Central memory CD4-positive, alpha-beta T cell (primary cell): ENCODE measurements around the gene OSBPL1A.
"Not testable (repeated sequence)": the region's sequence is repeated elsewhere in the genome, so short reads cannot be mapped to it uniquely, and the experiment has no call there.

Source experiments
- DNase-seq: peaks from one replicate; pipeline ENCODE4 v3.0.0; 2022

OSBPL1A gene

DNA sequence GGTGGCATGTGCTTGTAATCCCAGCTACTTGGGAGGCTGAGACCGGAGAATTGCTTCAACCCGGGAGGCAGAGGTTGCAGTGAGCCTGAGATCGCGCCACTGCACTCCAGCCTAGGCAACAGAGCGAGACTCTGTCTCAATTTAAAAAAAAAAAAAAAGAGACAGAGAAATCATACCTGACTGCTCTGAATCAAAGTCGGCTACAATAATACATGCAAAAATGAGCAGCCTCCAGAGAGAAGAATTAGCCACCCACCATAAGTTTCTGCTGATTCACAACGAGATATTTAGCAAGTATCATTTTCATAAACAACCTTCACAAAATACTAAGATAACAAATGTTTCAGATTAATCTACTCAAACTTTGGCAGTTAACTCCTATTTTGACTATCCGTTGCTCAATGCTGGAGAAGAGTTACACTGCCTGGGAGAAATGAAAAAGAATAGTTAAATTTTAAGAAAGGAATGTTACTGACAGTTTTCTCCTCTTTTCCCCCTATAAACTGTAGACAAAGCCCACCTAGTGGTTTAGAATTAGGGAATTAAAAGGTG is 1.5 kb downstream of the OSBPL1A start:
- no peak for DNase-seq

DNA sequence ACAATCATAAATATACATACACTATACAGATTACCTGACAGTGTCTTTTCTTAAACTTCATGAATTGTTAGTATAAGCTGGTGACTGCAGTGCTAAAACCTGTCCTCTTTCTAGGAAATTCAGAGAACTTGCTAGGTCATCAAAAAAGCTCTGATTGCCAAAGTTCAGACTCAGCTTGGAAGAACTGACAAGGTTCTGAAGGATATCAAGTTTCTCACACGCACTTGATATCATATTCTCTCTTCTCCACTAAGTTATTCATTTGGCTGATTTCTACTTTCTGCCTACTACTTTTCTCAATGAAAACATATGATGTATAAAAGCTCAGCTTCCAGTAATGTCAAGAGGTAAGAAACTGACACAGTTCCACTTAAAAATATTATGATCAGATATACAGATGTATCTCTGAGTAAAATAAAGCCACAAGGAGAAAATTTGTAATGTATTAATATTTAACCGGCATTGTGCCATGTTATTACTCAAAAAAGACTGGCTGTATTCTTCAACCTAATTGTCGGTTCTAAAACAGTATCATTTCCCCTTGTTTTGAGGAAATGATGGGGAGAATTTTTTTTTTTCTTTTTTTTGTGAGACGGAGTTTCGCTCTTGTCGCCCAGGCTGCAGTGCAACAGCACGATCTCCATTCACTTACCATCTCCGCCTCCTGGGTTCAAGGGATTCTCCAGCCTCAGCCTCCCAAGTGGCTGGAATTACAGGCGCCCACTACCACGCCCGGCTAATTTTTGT is 2.4 kb downstream of the OSBPL1A start:
- no peak for DNase-seq

GRCh38 chr18:24388957-24389356 is 8.7 kb downstream of the OSBPL1A start:
- no peak for DNase-seq

DNA sequence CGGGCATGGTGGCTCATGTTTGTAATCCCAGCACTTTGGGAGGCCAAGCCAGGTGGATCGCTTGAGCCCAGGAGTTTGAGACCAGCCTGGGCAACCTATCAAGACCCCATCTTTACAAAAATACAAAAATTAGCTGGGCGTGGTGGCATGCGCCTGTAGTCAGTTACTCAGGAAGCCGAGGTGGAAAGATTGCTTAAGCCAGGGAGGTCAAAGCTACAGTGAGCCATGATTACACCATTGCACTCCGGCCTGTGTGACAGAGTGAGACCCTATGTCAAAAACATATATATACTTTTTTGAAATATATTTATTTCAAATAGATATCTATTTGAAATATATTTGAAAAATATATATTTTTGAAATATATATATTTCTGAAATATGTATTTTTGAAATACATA is 10.9 kb downstream of the OSBPL1A start:
- DNase-seq = no peak

GRCh38 chr18:24381126-24381525 is 16.5 kb downstream of the OSBPL1A start:
- DNase-seq = no peak

DNA sequence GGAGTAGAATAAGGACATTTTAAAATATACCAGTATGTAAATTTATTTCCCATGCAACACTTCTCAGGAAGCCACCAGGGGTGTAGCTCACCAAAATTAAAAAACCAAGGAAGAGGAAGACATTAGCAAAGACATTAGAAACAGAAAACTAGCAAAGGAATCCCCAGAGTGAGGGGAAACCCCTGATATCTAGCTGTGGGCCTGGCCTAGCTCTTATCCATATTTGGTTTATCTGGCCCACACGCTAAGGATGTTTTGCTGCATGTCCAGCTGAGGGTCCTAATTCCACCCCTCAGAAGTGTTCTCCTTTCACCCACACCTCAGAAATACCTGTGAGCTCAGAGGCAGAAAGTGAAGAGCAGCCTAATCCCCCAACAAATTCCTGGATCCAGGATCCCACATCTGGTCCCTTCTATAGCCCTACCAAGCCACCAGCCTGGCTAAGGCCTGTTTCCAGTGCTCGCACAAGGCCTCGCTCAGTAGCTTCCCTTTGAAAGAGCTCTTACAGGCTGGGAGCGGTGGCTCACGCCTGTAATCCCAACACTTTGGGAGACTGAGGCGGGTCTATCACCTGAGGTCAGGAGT is 17.4 kb downstream of the OSBPL1A start:
- DNase-seq = no peak

- DNase-seq = no peak
Observed at GRCh38 chr18:24378598-24378997, 19.0 kb downstream of the OSBPL1A start.

GRCh38 chr18:24376531-24376930 is 21.1 kb downstream of the OSBPL1A start:
- DNase-seq = not testable (repeated sequence)

- DNase-seq = no peak
Observed at GRCh38 chr18:24373328-24373727, 24.3 kb downstream of the OSBPL1A start.

- no peak for DNase-seq
Observed at GRCh38 chr18:24372279-24372872, 25.2 kb downstream of the OSBPL1A start.

GRCh38 chr18:24370120-24370519 is 27.5 kb downstream of the OSBPL1A start:
- DNase-seq = no peak

DNA sequence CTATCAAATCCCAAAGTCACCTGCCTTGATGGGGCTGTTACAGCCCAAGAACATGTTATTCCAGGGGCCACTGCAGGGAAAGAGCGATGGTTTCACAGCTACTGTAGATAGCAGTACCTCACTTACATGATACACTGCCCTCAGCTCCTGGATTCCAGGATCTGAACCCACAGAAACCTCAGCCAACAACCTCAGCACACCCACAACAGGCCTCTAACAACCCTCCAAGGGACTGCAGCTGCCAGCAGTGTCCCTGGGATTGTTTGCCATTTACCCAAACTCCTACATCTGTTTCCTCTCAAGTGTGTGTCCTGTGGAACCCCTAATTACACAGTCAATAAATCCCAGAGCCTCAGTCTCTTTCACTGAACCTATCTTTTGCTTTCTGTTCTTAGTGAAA is 28.2 kb downstream of the OSBPL1A start:
- no peak for DNase-seq

GRCh38 chr18:24368749-24369148 is 28.9 kb downstream of the OSBPL1A start:
- no peak for DNase-seq

DNA sequence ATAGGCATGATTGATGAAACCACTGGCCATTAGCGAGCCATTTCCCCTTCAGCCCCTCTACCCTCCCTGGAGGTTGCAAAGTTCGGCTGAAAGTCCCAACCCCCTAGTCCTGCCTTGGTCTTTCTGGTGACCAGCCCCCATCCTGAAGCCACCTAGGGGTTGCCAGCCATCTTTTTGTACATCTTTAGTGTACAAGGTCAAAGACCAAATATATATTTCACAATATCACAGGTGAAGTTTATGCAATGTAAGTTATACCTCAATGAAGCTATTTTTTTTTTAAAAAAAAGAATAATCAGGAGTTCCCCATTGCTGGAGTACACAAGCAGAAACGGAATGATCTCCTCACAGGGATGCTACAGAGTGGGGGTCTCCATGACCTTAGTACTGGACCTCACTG is 31.3 kb downstream of the OSBPL1A start:
- no peak for DNase-seq

DNA sequence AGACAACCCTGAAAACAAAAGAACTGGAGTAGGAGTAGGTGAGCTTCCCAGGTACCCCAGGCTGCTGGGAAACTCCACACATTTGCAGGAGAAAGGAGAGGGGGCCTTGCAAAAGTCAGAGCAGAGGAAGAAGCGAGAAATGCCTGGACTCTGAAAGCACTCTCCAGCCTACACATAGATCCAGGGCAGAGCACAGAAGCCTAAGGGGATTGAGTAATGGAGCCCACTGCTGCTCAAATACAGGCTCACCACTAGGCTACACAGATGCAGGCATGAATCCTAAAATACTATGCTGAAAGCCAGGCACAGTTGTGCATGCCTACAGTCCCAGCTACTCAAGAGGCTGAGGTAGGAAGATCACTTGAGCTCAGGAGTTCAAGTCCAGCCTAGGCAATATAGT is 33.4 kb downstream of the OSBPL1A start:
- no peak for DNase-seq

DNA sequence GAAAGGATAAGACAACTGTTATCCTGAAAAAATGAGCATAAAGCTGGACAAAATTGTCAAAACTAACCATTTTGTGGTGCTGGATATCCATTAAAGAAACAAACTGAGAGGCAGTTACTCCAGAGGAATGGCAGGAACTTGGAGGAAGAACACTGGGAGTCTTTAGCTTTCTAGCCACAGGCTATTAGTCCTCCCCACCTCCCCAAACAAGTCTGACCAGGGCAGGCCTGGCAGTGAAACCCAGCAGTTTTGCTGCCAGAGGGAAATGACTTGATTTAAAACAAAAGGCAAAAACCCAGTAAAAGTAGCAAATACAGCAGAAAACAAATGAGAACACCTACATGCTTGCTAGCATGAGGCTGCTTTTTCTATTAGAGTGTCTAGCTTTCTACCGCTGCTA is 34.9 kb downstream of the OSBPL1A start:
- DNase-seq = no peak

DNA sequence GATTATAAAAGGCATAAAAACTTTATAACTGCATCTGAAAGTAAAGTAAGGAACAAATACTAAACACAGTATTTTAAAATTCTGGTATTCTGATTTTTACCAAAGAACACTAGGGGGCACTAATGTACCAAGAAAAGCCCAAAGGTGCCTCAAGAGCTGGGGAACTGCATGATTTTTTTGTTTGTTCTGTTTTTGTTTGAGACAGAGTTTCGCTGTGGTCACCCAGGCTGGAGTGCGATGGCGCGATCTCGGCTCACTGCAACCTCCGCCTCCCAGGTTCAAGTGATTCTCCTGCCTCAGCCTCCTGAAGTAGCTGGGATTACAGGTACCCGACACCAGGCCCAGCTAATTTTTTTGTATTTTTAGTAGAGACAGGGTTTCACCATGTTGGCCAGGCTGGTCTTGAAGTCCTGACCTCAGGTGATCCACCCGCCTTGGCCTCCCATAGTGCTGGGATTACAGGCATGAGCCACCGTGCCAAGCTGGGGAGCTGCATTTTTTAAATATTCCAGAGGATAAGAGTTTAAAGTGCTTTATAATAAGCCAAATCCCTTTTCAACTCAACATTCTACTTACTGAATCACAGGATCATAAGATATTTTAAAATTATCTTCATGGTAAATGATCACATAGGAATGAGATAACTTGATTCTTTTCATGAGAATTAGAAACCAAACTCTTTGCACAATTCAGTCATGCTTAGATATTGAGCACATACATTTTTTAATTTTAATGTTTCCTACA is 37.7 kb downstream of the OSBPL1A start:
- DNase-seq = peak; percentile 37

- no peak for DNase-seq
Observed at GRCh38 chr18:24354278-24354677, 43.3 kb downstream of the OSBPL1A start.

DNA sequence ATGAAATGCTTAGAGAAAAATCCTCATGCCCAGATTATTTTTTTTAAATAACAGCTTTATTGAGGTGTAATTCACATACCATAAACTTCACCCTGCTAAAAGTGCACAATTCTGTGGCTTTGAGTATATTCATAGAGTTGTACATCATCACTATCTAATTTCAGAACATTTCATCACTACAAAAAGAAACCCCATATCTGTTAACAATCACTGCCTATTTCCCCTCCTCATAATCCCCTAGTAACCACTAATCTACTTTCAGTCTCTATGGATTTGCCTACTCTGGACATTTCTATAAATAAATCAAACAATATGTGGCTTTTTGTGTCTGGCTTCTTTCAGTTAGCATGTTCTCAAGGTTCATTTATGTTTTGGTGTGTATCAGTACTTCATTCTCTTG is 51.4 kb downstream of the OSBPL1A start:
- DNase-seq = no peak

DNA sequence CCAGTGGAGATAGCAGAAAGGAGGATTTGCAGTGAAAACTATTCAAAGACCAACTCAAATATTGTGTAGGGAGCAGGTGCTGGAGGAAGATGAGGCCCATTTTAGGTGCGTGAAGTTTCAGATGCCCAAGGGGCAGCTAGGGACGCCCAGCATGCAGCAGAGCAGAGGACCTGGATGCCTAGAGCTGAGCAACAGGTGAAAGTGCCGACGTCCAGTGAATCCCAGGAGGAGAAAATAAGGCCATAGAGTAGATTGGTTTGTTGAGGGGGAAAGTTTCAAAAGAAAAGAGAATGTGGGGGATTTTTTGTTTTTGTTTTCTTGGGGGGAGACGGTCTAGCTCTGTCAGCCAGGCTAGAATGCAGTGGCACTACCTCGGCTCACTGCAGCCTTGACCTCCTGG is 53.1 kb downstream of the OSBPL1A start:
- DNase-seq = no peak

- no peak for DNase-seq
Observed at GRCh38 chr18:24342347-24342746, 55.3 kb downstream of the OSBPL1A start.

GRCh38 chr18:24341361-24341760 is 56.3 kb downstream of the OSBPL1A start:
- no peak for DNase-seq

DNA sequence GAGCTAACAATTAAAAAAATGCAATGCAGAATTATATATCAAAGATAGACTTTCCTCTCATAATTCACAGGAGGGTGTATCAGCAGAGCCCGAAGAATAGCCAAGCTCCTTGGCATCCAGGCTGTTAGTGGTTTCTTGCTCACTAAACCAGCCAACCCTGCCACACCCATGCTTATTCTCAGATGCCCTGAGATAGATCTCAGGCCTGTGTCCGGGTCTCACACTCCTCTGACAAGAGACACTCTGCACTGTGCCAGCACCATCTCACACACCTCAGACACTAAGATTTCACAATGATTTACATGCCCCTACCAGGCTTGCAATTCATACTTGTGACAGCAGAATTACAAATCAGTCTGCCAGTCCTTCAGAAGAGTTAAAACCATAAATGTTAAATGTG is 64.5 kb downstream of the OSBPL1A start:
- no peak for DNase-seq
